ENCODE results near the gene TMBIM6.

DNA sequence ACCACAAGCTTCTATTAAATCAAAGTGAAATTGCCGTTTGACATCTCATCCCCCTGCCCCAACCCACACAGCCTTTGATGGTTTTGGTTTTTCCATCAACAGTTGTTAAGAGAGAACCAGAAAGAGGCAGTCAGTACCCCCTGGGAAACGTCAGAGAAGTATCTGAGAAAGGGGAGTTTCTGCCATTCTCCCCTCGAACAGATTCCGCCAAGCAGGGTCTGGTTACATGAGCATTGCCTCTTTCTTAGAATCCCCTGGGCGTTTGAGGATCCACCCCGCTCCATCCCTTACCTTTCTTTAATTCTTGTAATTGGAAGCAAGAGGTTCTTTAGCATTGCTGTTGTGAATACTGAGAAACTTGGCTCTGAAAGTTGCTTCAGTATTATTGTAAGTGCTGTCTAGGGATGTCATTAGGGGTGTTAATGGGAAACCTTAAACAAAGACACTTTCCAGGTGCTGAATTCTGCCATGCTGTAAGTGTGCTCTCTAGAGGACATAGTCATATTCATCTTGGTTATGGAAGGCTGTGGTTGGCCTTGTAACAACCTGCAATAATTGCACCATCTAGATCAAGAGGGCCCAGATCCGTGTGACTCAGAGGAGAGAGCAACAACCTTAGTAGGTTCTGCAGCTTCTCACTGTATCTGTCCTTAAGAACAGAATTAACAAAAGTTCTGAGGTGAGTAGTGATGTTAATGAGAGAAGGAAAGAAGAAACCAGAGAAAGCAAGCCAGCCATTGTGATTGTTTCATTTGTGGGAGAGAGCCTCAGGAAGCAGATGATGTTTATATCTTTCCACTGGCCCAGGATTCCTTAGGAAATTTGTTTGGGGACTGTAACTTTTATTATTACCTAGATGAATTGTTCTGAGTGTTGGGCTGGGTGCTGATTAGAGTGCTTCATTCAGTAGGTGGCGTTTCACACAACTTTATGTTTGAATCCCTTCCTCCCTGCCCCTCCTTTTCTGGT is 9.0 kb downstream of the TMBIM6 start:
- TF ChIP-seq, protein P1, sequence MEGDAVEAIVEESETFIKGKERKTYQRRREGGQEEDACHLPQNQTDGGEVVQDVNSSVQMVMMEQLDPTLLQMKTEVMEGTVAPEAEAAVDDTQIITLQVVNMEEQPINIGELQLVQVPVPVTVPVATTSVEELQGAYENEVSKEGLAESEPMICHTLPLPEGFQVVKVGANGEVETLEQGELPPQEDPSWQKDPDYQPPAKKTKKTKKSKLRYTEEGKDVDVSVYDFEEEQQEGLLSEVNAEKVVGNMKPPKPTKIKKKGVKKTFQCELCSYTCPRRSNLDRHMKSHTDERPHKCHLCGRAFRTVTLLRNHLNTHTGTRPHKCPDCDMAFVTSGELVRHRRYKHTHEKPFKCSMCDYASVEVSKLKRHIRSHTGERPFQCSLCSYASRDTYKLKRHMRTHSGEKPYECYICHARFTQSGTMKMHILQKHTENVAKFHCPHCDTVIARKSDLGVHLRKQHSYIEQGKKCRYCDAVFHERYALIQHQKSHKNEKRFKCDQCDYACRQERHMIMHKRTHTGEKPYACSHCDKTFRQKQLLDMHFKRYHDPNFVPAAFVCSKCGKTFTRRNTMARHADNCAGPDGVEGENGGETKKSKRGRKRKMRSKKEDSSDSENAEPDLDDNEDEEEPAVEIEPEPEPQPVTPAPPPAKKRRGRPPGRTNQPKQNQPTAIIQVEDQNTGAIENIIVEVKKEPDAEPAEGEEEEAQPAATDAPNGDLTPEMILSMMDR (IDR thresholded peaks at IDR 0.05; ENCODE audit: low read depth, low read length, poor library complexity, severe bottlenecking) = no peak
- TF ChIP-seq EZH2phosphoT487 (IDR thresholded peaks at IDR 0.05; ENCODE audit: borderline replicate concordance, low read length) = no peak
